ENCODE measurements around the gene SIK3. TPM values are rescaled to one million over a fixed set of nuclear protein-coding genes. Genes with fewer than 3 reads are reported as not detected.

Gene SIK3
- total RNA-seq: 27.4 and 58.5 TPM in 2 replicates
- polyA plus RNA-seq: 29.1 and 39.7 TPM in 2 replicates

GRCh38 chr11:117098269-117099232 lies at the start of gene SIK3:
SIK3 (minus strand) TSS chr11:117098428; CDS start chr11:117098415, 13 bp downstream.
- peak; percentile 49 for TF ChIP-seq CTCF (IDR thresholded peaks at IDR 0.05; ENCODE audit: low read depth, low read length)
- Histone ChIP-seq H3K36me3 (no peaks in the 10 kb centered on the region), H3K27ac (peak within 1 kb of the TSS; percentile 97), H3K4me1 (ENCODE audit: low read depth) (peaks cover 27% of the 10 kb centered on the region), H3K27me3 (no peaks in the 10 kb centered on the region), H3K9me3 (ENCODE audit: low read depth) (no peaks in the 10 kb centered on the region), H3K4me3 (peak within 1 kb of the TSS; percentile 98)
- peak; percentile 96 to 97 for DNase-seq (ENCODE audit: low read depth in 1 of 2, low spot score in 1 of 2)

DNA sequence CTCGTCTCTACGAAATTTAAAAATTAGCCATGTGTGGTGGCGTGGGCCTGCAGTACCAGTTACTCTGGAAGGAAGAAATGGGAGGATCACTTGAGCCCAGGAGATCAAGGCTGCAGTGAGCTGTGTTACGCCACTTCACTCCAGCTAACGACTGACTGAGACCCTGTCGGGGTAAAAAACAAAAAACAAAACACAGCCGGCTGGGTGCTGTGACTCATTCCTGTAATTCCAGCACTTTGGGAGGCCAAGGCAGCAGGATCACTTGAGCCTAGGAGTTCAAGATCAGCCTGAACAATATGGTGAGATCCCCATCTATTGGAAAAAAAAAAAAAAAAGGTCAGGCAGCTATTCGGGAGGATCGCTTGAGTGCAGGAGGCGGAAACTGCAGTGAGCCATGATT lies 48.3 kb upstream of the SIK3 start:
- Histone ChIP-seq H3K27ac (peak overlapping the region; percentile 86), H3K4me3 (no peak overlapping the region), H3K27me3 (no peaks in the 10 kb centered on the region), H3K9me3 (ENCODE audit: low read depth) (no peaks in the 10 kb centered on the region), H3K36me3 (peaks cover 5% of the 10 kb centered on the region), H3K4me1 (ENCODE audit: low read depth) (peaks cover 12% of the 10 kb centered on the region)
- no peak for TF ChIP-seq CTCF (IDR thresholded peaks at IDR 0.05; ENCODE audit: low read depth, low read length)
- peak in 1 of 2 donors; percentile 64 for DNase-seq (ENCODE audit: low read depth in 1 of 2, low spot score in 1 of 2)

- TF ChIP-seq CTCF (IDR thresholded peaks at IDR 0.05; ENCODE audit: low read depth, low read length): peak; percentile 31
- Histone ChIP-seq H3K27ac (peak overlapping the region; percentile 86), H3K9me3 (ENCODE audit: low read depth) (no peaks in the 10 kb centered on the region), H3K4me1 (ENCODE audit: low read depth) (peaks cover 12% of the 10 kb centered on the region), H3K4me3 (peak overlapping the region; percentile 67), H3K27me3 (no peaks in the 10 kb centered on the region), H3K36me3 (peaks cover 5% of the 10 kb centered on the region)
- peak; percentile 17 to 50 for DNase-seq (ENCODE audit: low read depth in 1 of 2, low spot score in 1 of 2)
Observed at GRCh38 chr11:117145393-117145761, 47.1 kb upstream of the SIK3 start.

- Histone ChIP-seq H3K27ac (peak overlapping the region; percentile 86), H3K27me3 (no peaks in the 10 kb centered on the region), H3K9me3 (ENCODE audit: low read depth) (no peaks in the 10 kb centered on the region), H3K4me1 (ENCODE audit: low read depth) (peaks cover 12% of the 10 kb centered on the region), H3K36me3 (peaks cover 5% of the 10 kb centered on the region), H3K4me3 (peak overlapping the region; percentile 67)
- TF ChIP-seq CTCF (IDR thresholded peaks at IDR 0.05; ENCODE audit: low read depth, low read length): no peak
- peak; percentile 78 to 83 for DNase-seq (ENCODE audit: low read depth in 1 of 2, low spot score in 1 of 2)
Observed at GRCh38 chr11:117144477-117145392, 46.5 kb upstream of the SIK3 start.

DNA sequence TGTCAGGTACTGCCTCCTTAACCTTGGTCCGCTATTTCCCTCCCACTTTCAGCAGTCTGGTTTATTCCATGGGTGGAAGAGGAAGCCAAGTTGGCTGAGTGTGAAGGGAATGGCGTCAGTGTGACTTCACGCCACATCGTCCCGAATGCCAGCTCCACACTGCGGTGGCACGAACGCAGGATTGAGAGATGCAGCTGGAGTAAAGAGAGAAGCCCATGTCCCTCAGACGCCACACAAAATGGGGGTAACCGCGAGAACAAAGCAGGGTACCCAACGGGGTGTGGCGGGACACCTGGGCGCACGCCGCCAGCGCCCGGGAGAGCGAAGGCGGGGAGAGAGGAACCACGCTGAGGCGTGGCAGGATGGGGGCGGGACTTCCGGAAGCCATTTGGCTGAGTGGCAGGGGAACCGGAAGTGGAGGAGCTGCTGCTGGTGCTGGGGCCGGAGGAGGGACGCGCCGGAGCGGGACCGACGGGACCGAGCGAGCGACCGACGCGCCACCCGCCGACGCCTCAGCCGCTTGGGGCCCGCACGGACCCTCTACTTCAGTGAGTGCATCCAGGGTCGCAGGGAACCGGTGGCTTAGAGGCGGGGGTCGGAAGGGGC lies 45.7 kb upstream of the SIK3 start, which contains the start of gene PAFAH1B2:
Gene PAFAH1B2, plus strand, starts transcription at position 417 of the 606 bp plus-strand sequence. CDS start 8,161 bp downstream, outside the sequence.
- Histone ChIP-seq H3K4me3 (peak within 1 kb of the TSS; percentile 67), H3K36me3 (peaks cover 5% of the 10 kb centered on the region), H3K4me1 (ENCODE audit: low read depth) (peaks cover 12% of the 10 kb centered on the region), H3K27me3 (no peaks in the 10 kb centered on the region), H3K9me3 (ENCODE audit: low read depth) (no peaks in the 10 kb centered on the region), H3K27ac (peak within 1 kb of the TSS; percentile 86)
- peak; percentile 94 to 96 for DNase-seq (ENCODE audit: low read depth in 1 of 2, low spot score in 1 of 2)
- TF ChIP-seq CTCF (IDR thresholded peaks at IDR 0.05; ENCODE audit: low read depth, low read length): no peak

All from cardiac muscle cell (in vitro differentiated cells and primary cell).